ENCODE data around the gene NCEH1. TPM values are rescaled to one million over a fixed set of nuclear protein-coding genes. Genes with fewer than 3 reads are reported as not detected.

Gene NCEH1
- total and polyA plus RNA-seq, 2 of the 4 experiments (the other 2 are of a cell fraction): 22.3 to 23.3 TPM

- Histone ChIP-seq H3K9me3 (ENCODE audit: control insufficient read depth, insufficient read depth, low read length) (no peaks in the 10 kb centered on the region), H3K18ac (ENCODE audit: low read depth, low read length) (no peak overlapping the region), H3K14ac (replicated peaks; ENCODE audit: low read depth, low read length) (no peak overlapping the region), H3K56ac (ENCODE audit: extremely low read depth, insufficient read depth, low read length) (no peak overlapping the region), H4K5ac (ENCODE audit: low read depth, low read length) (no peak overlapping the region), H3K27me3 (ENCODE audit: control insufficient read depth, insufficient read depth, low read length) (no peaks in the 10 kb centered on the region), H2BK15ac (ENCODE audit: low read depth, low read length) (no peak overlapping the region), H2AFZ (replicated peaks; ENCODE audit: low read length, poor library complexity) (no peak overlapping the region), H3K4me2 (ENCODE audit: low read depth, low read length) (no peak overlapping the region), H2BK5ac (ENCODE audit: low read depth, low read length, poor library complexity, severe bottlenecking) (no peak overlapping the region), H2BK20ac (ENCODE audit: low read depth, low read length) (no peak overlapping the region), H2AK9ac (replicated peaks; ENCODE audit: low read depth, low read length, poor library complexity) (no peak overlapping the region), H2AK5ac (ENCODE audit: low read depth, low read length) (0 out of 2 replicates have a peak overlapping the region, but pooled peaks have one; percentile 30), H3K79me1 (ENCODE audit: low read depth in 1 of 2, low read length in 2 of 2) (peaks cover 37 to 78% of the 10 kb centered on the region in 2 experiments), H4K20me1 (ENCODE audit: insufficient read depth, low read length) (no peaks in the 10 kb centered on the region), H3K9ac (ENCODE audit: low read depth, low read length) (no peak overlapping the region), H3K4me3 (ENCODE audit: insufficient read depth, low read depth, low read length) (no peak overlapping the region), H3K27ac (ENCODE audit: insufficient read depth, low read length) (no peak overlapping the region), H3K4me1 (ENCODE audit: control insufficient read depth, insufficient read depth, low read length) (peaks cover 5% of the 10 kb centered on the region), H4K91ac (ENCODE audit: insufficient read depth, low read depth, low read length) (no peak overlapping the region), H2BK120ac (ENCODE audit: low read depth, low read length) (no peak overlapping the region), H3K4ac (ENCODE audit: low read depth, low read length) (no peak overlapping the region), H3K36me3 (ENCODE audit: control insufficient read depth, insufficient read depth, low read length) (no peaks in the 10 kb centered on the region), H4K8ac (ENCODE audit: low read depth in 2 of 2, low read length in 2 of 2) (no peak overlapping the region; a peak in 1 of 4 replicates), H3K23ac (ENCODE audit: low read depth, low read length) (no peak overlapping the region), H3K9me1 (ENCODE audit: insufficient read depth, low read length) (peaks cover 12% of the 10 kb centered on the region)
- in situ Hi-C loops (cut with MboI; ENCODE audit: low sequenced_read_pairs): no loop called here
- intact Hi-C loops (cut with micrococcal nuclease): no loop called here
- dilution Hi-C loops (cut with HindIII; ENCODE audit: low sequenced_read_pairs, unreplicated experiment): no loop called here
- no TSS peak for BruUV-seq (replicated peaks)
- TF ChIP-seq RFX5 (IDR thresholded peaks at IDR 0.05; ENCODE audit: low read depth, low read length) (no peak), FOS (IDR thresholded peaks at IDR 0.05; ENCODE audit: low read depth, low read length) (no peak), MAZ (IDR thresholded peaks at IDR 0.05; ENCODE audit: borderline replicate concordance, low read depth, low read length) (no peak), NFE2L2 (IDR thresholded peaks at IDR 0.05; ENCODE audit: low read depth, low read length) (no peak), USF2 (IDR thresholded peaks at IDR 0.05; ENCODE audit: low read depth, low read length) (no peak), CHD1 (IDR thresholded peaks at IDR 0.05; ENCODE audit: low read depth, low read length) (no peak), MAFK (IDR thresholded peaks at IDR 0.05; ENCODE audit: low read depth, low read length) (no peak), BHLHE40 (IDR thresholded peaks at IDR 0.05; ENCODE audit: low read depth, low read length) (no peak), CTCF (conservative IDR thresholded peaks at IDR 0.05; ENCODE audit: low read depth, low read length) (no peak), MXI1 (IDR thresholded peaks at IDR 0.05; ENCODE audit: borderline replicate concordance, low read depth, low read length) (no peak), POLR2A (IDR thresholded peaks at IDR 0.05; ENCODE audit: low read depth, low read length) (no peak), RAD21 (IDR thresholded peaks at IDR 0.05; ENCODE audit: low read length) (no peak), SMC3 (IDR thresholded peaks at IDR 0.05; ENCODE audit: low read depth, low read length) (no peak), CEBPB (IDR thresholded peaks at IDR 0.05; ENCODE audit: low read depth, low read length) (no peak), ELK1 (IDR thresholded peaks at IDR 0.05; ENCODE audit: borderline replicate concordance, low read depth, low read length) (no peak), RCOR1 (IDR thresholded peaks at IDR 0.05; ENCODE audit: insufficient replicate concordance, low read length) (no peak)
- WGBS, 2 experiments (ENCODE audit: extremely low coverage in 2 of 2, insufficient read length in 1 of 2): no CpG with 5 or more reads among the region's 1 CpG
- DNase-seq: no peak
- CTCF ChIA-PET: interaction anchor here (1.1 kb wide), 1 partner anchor 14 kb away, joined by 4 read pairs; no protein-coding TSS in a partner anchor
- POLR2A ChIA-PET (ENCODE audit: unreplicated experiment): no interaction called here
- ATAC-seq (ENCODE audit: low read depth): no peak
These were observed 58.8 kb downstream of the NCEH1 start for GRCh38 chr3:172651936-172652625.

All from IMR-90 (cell line).